GM23338 (cell line): ENCODE results near the gene PFKFB3. TPM values are rescaled to one million over a fixed set of nuclear protein-coding genes. Genes with fewer than 3 reads are reported as not detected.

Experiments used
- ATAC-seq: fragments of 200-7000 bp; cut with Tn5 transposase; 3 replicates; pipeline ENCODE4 v1.9.1; 2020
- DNase-seq: peaks from one replicate; pipeline ENCODE4 v3.0.0-alpha.2; 2015; ENCODE audit warnings: low spot score
- H2AFZ ChIP-seq: fragments of 200-600 bp; sonication (generic); 2 replicates; pipeline ENCODE4 v1.8.0; 2016; ENCODE audit warnings: antibody characterized with exemption, mild to moderate bottlenecking, moderate library complexity
- H3F3A ChIP-seq: fragments of 200-600 bp; sonication (generic); replicated peaks from 2 replicates; pipeline ENCODE4 v1.8.0; 2017; ENCODE audit warnings: antibody characterized with exemption, mixed run types, low read depth
- H3K27ac ChIP-seq: fragments of 200-600 bp; sonication (generic); 2 replicates; pipeline ENCODE4 v1.6.1; 2016; ENCODE audit warnings: low read depth
- H3K27me3 ChIP-seq: fragments of 200-600 bp; sonication (generic); 2 replicates; pipeline ENCODE4 v1.8.0; 2016; ENCODE audit warnings: mild to moderate bottlenecking, mixed run types, moderate library complexity; ENCODE audit not compliant: insufficient read depth
- H3K36me3 ChIP-seq: fragments of 200-600 bp; sonication (generic); 2 replicates; pipeline ENCODE4 v1.8.0; 2016; ENCODE audit warnings: mild to moderate bottlenecking; ENCODE audit not compliant: insufficient read depth
- H3K4me1 ChIP-seq: fragments of 200-600 bp; sonication (generic); 2 replicates; pipeline ENCODE4 v1.8.0; 2016; ENCODE audit warnings: mild to moderate bottlenecking, moderate library complexity; ENCODE audit not compliant: insufficient read depth
- H3K4me2 ChIP-seq: fragments of 200-600 bp; sonication (generic); 2 replicates; pipeline ENCODE4 v1.7.1; 2017; ENCODE audit warnings: mixed run types
- H3K4me3 ChIP-seq: fragments of 200-600 bp; sonication (generic); 2 replicates; pipeline ENCODE4 v1.6.1; 2016; ENCODE audit warnings: mixed run types
- H3K79me2 ChIP-seq: fragments of 200-600 bp; sonication (generic); replicated peaks from 2 replicates; pipeline ENCODE4 v1.8.0; 2017; ENCODE audit warnings: mild to moderate bottlenecking; ENCODE audit not compliant: insufficient read depth
- H3K9me2 ChIP-seq: fragments of 200-600 bp; sonication (generic); 2 replicates; pipeline ENCODE4 v1.8.0; 2017; ENCODE audit not compliant: insufficient read depth
- H4K20me1 ChIP-seq: fragments of 200-600 bp; sonication (generic); replicated peaks from 2 replicates; pipeline ENCODE4 v1.8.0; 2017; ENCODE audit warnings: mild to moderate bottlenecking; ENCODE audit not compliant: insufficient read depth
- H3K27ac Mint-ChIP-seq: 2 replicates; pipeline ENCODE4 v1.8.0; 2020; ENCODE audit warnings: inconsistent platforms, mild to moderate bottlenecking, moderate library complexity, mixed read lengths
- H3K27me3 Mint-ChIP-seq: 3 replicates; pipeline ENCODE4 v1.8.0; 2022; ENCODE audit warnings: low read depth, mild to moderate bottlenecking, moderate library complexity, mixed read lengths, inconsistent platforms; ENCODE audit not compliant: insufficient read depth, poor library complexity
- H3K36me3 Mint-ChIP-seq: 3 replicates; pipeline ENCODE4 v1.8.0; 2021; ENCODE audit warnings: low read depth, mild to moderate bottlenecking, inconsistent platforms, moderate library complexity, mixed read lengths
- H3K4me1 Mint-ChIP-seq: 3 replicates; pipeline ENCODE4 v1.8.0; 2020; ENCODE audit warnings: mild to moderate bottlenecking, inconsistent platforms, mixed read lengths
- H3K4me3 Mint-ChIP-seq: 3 replicates; pipeline ENCODE4 v1.8.0; 2021; ENCODE audit warnings: moderate library complexity, mild to moderate bottlenecking, inconsistent platforms, mixed read lengths
- H3K9me3 Mint-ChIP-seq: 3 replicates; pipeline ENCODE4 v1.8.0; 2020; ENCODE audit warnings: moderate library complexity, mild to moderate bottlenecking, inconsistent platforms, mixed read lengths
- CREB1 ChIP-seq: fragments of 250-450 bp; sonication (Bioruptor Pico); IDR thresholded peaks from 2 replicates; pipeline ENCODE4 v1.5.0; 2020; ENCODE audit warnings: low read depth, mild to moderate bottlenecking, moderate library complexity
- ETS1 ChIP-seq: IDR thresholded peaks from 2 replicates; pipeline ENCODE4 v1.6.1; 2016; ENCODE audit warnings: antibody characterized with exemption
- EZH2 ChIP-seq: fragments of 200-600 bp; sonication (generic); IDR thresholded peaks from one replicate; pipeline ENCODE4 v1.8.0; 2017; ENCODE audit warnings: antibody characterized with exemption, mild to moderate bottlenecking, low read depth; ENCODE audit not compliant: unreplicated experiment
- EZH2phosphoT487 ChIP-seq: fragments of 200-600 bp; sonication (generic); IDR thresholded peaks from one replicate; pipeline ENCODE4 v1.8.1; 2018; ENCODE audit warnings: antibody characterized with exemption; ENCODE audit not compliant: unreplicated experiment
- JUNB ChIP-seq: IDR thresholded peaks from one replicate; pipeline ENCODE4 v1.6.1; 2016; ENCODE audit warnings: antibody characterized with exemption; ENCODE audit not compliant: unreplicated experiment
- POLR2AphosphoS5 ChIP-seq: IDR thresholded peaks from 2 replicates; pipeline ENCODE4 v1.6.1; 2016; ENCODE audit warnings: antibody characterized with exemption, low read depth
- REST ChIP-seq: IDR thresholded peaks from one replicate; pipeline ENCODE4 v1.6.1; 2018; ENCODE audit warnings: antibody characterized with exemption; ENCODE audit not compliant: unreplicated experiment
- STAT1 ChIP-seq: IDR thresholded peaks from one replicate; pipeline ENCODE4 v1.6.1; 2016; ENCODE audit warnings: antibody characterized with exemption; ENCODE audit not compliant: unreplicated experiment
- ZNF331 ChIP-seq: fragments of 250-450 bp; sonication (Bioruptor Pico); IDR thresholded peaks from 2 replicates; pipeline ENCODE4 v1.5.0; 2020; ENCODE audit warnings: low read depth, mild to moderate bottlenecking, moderate library complexity
- ZNF462 ChIP-seq: fragments of 250-450 bp; sonication (Bioruptor Pico); IDR thresholded peaks from 2 replicates; pipeline ENCODE4 v1.5.0; 2020; ENCODE audit warnings: mild to moderate bottlenecking, moderate library complexity
- polyA plus RNA-seq: library from polyadenylated mRNA; unstranded; fragments of >200 nt; fragmentation: Nextera tagmentation; extraction: Ambion mirVana; gene quantifications from 2 replicates; pipeline ENCODE4 v1.2.1, GENCODE V29; 2016
- total RNA-seq: library from RNA; depleted of rRNA; stranded (reverse); fragments of >200 nt; shearing (Covaris generic); gene quantifications from 2 replicates; pipeline ENCODE4 v1.2.3, GENCODE V29; 2014

PFKFB3 gene
- total and polyA plus RNA-seq, 2 experiments from 2014 or later = 9.5 to 26.8 TPM

DNA sequence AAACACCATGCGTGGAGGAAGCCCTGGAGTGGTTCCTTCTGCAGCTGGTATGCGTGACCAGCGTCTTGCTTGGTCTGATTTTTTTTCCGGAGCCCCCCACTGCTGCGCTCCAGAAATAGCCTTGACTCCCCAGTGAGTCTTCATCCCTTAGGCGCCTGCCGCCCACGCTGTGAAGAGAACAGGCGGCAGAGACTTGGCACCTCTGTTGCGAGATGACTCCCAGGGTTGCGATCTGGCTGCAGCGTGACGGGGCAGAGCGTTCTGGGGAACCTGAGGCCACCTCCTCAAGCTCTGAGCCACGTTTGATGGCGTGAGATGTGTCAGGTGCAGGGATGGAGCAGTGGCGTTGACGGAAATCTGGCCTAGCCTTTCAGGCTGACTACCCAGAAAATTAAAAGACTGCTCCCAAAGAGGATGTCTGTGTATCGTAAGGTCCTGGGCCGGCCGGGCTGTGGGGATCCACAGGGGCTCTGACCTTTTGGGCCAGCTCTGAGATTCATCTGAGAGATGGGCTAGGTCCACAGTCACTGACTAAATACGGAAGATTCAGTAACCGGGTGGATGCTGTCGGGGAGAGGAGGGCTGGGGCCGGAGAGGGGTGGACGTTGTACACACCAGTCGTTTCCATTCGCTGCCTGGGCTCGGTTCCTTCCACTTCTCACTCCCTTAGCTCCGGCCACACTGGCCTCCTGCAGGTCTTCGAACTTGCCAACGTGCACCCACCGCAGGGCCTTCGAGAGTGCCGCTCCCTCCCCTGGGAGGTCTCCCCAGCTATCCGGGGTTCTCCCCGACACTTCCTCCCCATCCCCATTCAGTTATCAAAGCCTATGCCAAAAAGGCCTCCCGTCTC lies 33.8 kb downstream of the PFKFB3 start (continued):
- TF ChIP-seq ETS1 (no peak), STAT1 (no peak), EZH2 (no peak), JUNB (no peak), POLR2AphosphoS5 (no peak), REST (no peak), ZNF331 (no peak), EZH2phosphoT487 (no peak)

DNA sequence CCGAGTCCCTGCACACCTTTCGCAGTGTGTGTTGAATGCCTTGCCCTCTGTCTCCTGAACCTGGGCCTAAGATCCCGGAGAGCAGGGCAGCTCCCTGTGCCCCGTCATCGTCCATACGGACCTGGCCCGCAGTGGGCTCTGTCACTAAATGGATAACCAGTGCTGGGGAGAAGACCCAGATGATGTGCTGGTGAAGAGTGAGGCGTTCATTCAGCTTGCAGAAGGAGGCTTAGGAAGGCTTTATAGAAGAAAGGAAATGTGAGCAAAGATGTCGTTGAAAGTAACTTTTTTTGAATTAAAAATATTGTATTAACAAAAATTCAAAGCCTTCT lies 34.4 kb downstream of the PFKFB3 start:
- Mint-ChIP-seq H3K4me3 (no peak overlapping the region), H3K27ac (peak overlapping the region; percentile 64; the same call in 1 of the 2 replicates), H3K27me3 (peaks cover 18% of the 10 kb centered on the region), H3K9me3 (peaks cover 5% of the 10 kb centered on the region; the same call in 1 of the 3 replicates), H3K4me1 (no peaks in the 10 kb centered on the region), H3K36me3 (peaks cover 31% of the 10 kb centered on the region)
- no peaks in the 10 kb centered on the region for H4K20me1 ChIP-seq
- DNase-seq (no peak), ATAC-seq (peak; percentile 41; the same call in 1 of the 3 replicates)
- no peak overlapping the region for H3K4me3 ChIP-seq
- no peak overlapping the region for H3K27ac ChIP-seq
- no peak overlapping the region for H2AFZ ChIP-seq
- no peaks in the 10 kb centered on the region for H3K79me2 ChIP-seq
- no peaks in the 10 kb centered on the region for H3K36me3 ChIP-seq
- no peaks in the 10 kb centered on the region for H3F3A ChIP-seq
- H3K27me3 ChIP-seq = no peaks in the 10 kb centered on the region
- H3K4me2 ChIP-seq = no peak overlapping the region
- no peaks in the 10 kb centered on the region for H3K4me1 ChIP-seq
- TF ChIP-seq CREB1 (no peak), ZNF462 (CRISPR knock-in tag) (no peak), EZH2phosphoT487 (no peak), EZH2 (no peak)
- no peaks in the 10 kb centered on the region for H3K9me2 ChIP-seq
